Lung (tissue), 12 donors: ENCODE data around the gene SHB. TPM values are rescaled to one million over a fixed set of nuclear protein-coding genes. Genes with fewer than 3 reads are reported as not detected.

ENCODE experiments used
- ATAC-seq: fragments of 200-7000 bp; cut with Tn5 transposase; one replicate; pipeline ENCODE4 v1.9.1; 2020; ENCODE audit warnings: moderate number of reproducible peaks; ENCODE audit not compliant: insufficient read depth, low FRiP score
- DNase-seq, 3 donors: peaks; one replicate each; pipeline ENCODE4 v3.0.0-alpha.2; 2013 to 2017
- H3K27ac ChIP-seq, 2 donors: one replicate each; pipeline ENCODE4 v1.5.1; 2013; ENCODE audit warnings: mild to moderate bottlenecking in 2 of 2, moderate library complexity in 2 of 2, control low read depth in 1 of 2, inconsistent platforms in 1 of 2, low read depth in 1 of 2, low read length in 1 of 2
- H3K27me3 ChIP-seq, 3 donors: one replicate each; pipeline ENCODE4 v1.5.1; 2013; ENCODE audit warnings: low read length in 2 of 3; ENCODE audit not compliant: control insufficient read depth in 3 of 3, insufficient read depth in 3 of 3
- H3K36me3 ChIP-seq, 4 donors: one replicate each; pipeline ENCODE4 v1.5.1; 2013; ENCODE audit warnings: low read length in 4 of 4, mild to moderate bottlenecking in 1 of 4, moderate library complexity in 1 of 4; ENCODE audit not compliant: control insufficient read depth in 4 of 4, insufficient read depth in 4 of 4
- H3K4me1 ChIP-seq, 5 donors: one replicate each; pipeline ENCODE4 v1.5.1; 2013; ENCODE audit warnings: low read length in 5 of 5, mild to moderate bottlenecking in 2 of 5, moderate library complexity in 1 of 5; ENCODE audit not compliant: control insufficient read depth in 5 of 5, insufficient read depth in 5 of 5
- H3K4me3 ChIP-seq: one replicate; pipeline ENCODE4 v1.5.1; 2013; ENCODE audit warnings: mild to moderate bottlenecking, control low read depth, moderate library complexity
- H3K9ac ChIP-seq, 2 donors: one replicate each; pipeline ENCODE4 v1.5.1; 2013; ENCODE audit warnings: low read length in 2 of 2, control low read depth in 1 of 2; ENCODE audit not compliant: insufficient read depth in 1 of 2
- H3K9me3 ChIP-seq, 4 donors: one replicate each; pipeline ENCODE4 v1.5.1; 2013; ENCODE audit warnings: low read length in 3 of 4, mild to moderate bottlenecking in 1 of 4, moderate library complexity in 1 of 4; ENCODE audit not compliant: control insufficient read depth in 4 of 4, insufficient read depth in 3 of 4
- CTCF ChIP-seq: IDR thresholded peaks from 2 replicates; pipeline ENCODE4 v1.5.1; 2012; ENCODE audit warnings: mild to moderate bottlenecking; ENCODE audit errors: control extremely low read depth, extremely low read depth
- WGBS, 2 donors: extraction: QIAGEN DNeasy Blood & Tissue Kit; methylation state at CpG; one replicate each; pipeline ENCODE4 v1.1.7; 2013; 5-methylcytosine and 5-hydroxymethylcytosine counted together
- polyA plus RNA-seq, 2 donors: library from polyadenylated mRNA; stranded (reverse); fragments of 200-250 nt; gene quantifications; one replicate each; pipeline ENCODE4 v1.2.1, GENCODE V29; 2013
- total RNA-seq, 2 donors: library from RNA; depleted of rRNA in 1 of 2; stranded (reverse); fragments of >200 nt in 1 of 2; gene quantifications; one replicate each; pipeline ENCODE4 v1.2.1, GENCODE V29; 2014 to 2021
- donor health status: control.
- donor health status: control.
- donor health status: Bipolar disorder and iron deficiency.
- donor health status: healthy.
- donor health status: DM: yes; HTN: yes; CAD: no.

Gene SHB
- total and polyA plus RNA-seq, 4 donors = 10.8 to 32.3 (median 14.4) TPM

GRCh38 chr9:37936376-37936775 lies 132.7 kb downstream of the SHB start:
- Histone ChIP-seq H3K9ac (no peak overlapping the region), H3K27ac (no peak overlapping the region), H3K9me3 (no peaks in the 10 kb centered on the region), H3K27me3 (no peaks in the 10 kb centered on the region), H3K4me3 (no peak overlapping the region), H3K36me3 (peaks cover 0 to 3% (median 1%) of the 10 kb centered on the region in 4 donors), H3K4me1 (peaks cover 13 to 46% (median 19%) of the 10 kb centered on the region in 5 donors)
- no peak for ATAC-seq
- no peak for TF ChIP-seq CTCF
- WGBS, 2 donors = 84 to 91% methylated on average over 5 of the region's 5 CpGs
- DNase-seq = no peak

GRCh38 chr9:37935096-37935495 lies 133.9 kb downstream of the SHB start:
- Histone ChIP-seq H3K9ac (no peak overlapping the region), H3K4me3 (no peak overlapping the region), H3K27me3 (no peaks in the 10 kb centered on the region), H3K4me1 (peaks cover 13 to 41% (median 19%) of the 10 kb centered on the region in 5 donors), H3K27ac (no peak overlapping the region), H3K36me3 (peaks cover 0 to 3% (median 0%) of the 10 kb centered on the region in 4 donors), H3K9me3 (no peaks in the 10 kb centered on the region)
- DNase-seq (no peak), ATAC-seq (no peak)
- 92 to 94% methylated on average over 14 of the region's 14 CpGs for WGBS, 2 donors
- TF ChIP-seq CTCF = no peak

- no peaks in the 10 kb centered on the region for H3K27me3 ChIP-seq
- no peak overlapping the region for H3K9ac ChIP-seq
- no peak for TF ChIP-seq CTCF
- H3K4me3 ChIP-seq = no peak overlapping the region
- no peak overlapping the region for H3K27ac ChIP-seq
- DNase-seq (no peak), ATAC-seq (no peak)
- H3K4me1 ChIP-seq = peaks cover 0 to 16% (median 5%) of the 10 kb centered on the region in 5 donors
- peaks cover 0 to 2% (median 0%) of the 10 kb centered on the region in 4 donors for H3K36me3 ChIP-seq
- WGBS, 2 donors = 94 to 96% methylated on average over 5 of the region's 5 CpGs
- no peaks in the 10 kb centered on the region for H3K9me3 ChIP-seq
Measured at GRCh38 chr9:37931592-37931991, 137.4 kb downstream of the SHB start.

GRCh38 chr9:37929441-37929895 lies 139.6 kb downstream of the SHB start:
- TF ChIP-seq CTCF = no peak
- H3K4me3 ChIP-seq = no peak overlapping the region
- DNase-seq = no peak
- no peaks in the 10 kb centered on the region for H3K27me3 ChIP-seq
- ATAC-seq = no peak
- no peak overlapping the region for H3K27ac ChIP-seq
- H3K9me3 ChIP-seq = no peaks in the 10 kb centered on the region
- peaks cover 0 to 2% (median 0%) of the 10 kb centered on the region in 4 donors for H3K36me3 ChIP-seq
- WGBS, 2 donors = 44 to 61% methylated on average over 11 of the region's 11 CpGs
- no peak overlapping the region for H3K9ac ChIP-seq
- peaks cover 0 to 14% (median 6%) of the 10 kb centered on the region in 5 donors for H3K4me1 ChIP-seq
